Measurements from ENCODE around the gene LRRC4C.

DNA sequence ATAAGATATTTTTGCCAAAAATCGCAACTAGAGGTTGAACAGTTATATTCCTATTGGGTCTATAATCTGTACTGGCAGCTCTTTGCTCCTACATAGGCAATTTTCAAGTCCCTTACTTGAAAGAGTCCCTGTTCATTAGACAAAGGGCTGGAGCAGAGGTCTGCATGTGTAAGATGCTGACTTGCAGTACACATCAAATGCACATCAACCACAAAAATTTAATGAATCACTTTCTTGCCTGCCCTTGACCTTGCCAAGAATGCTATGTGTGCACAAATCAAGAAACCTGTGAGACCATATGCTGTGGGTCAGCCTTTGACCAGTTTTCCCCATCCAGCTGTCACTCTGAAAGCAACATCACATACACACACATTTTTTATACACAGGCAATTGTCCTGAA, 661.5 kb downstream of the LRRC4C start:
- no peak for TF ChIP-seq MYC (IDR thresholded peaks at IDR 0.05; ENCODE audit: low read depth, low read length)
- TF ChIP-seq, protein P1, sequence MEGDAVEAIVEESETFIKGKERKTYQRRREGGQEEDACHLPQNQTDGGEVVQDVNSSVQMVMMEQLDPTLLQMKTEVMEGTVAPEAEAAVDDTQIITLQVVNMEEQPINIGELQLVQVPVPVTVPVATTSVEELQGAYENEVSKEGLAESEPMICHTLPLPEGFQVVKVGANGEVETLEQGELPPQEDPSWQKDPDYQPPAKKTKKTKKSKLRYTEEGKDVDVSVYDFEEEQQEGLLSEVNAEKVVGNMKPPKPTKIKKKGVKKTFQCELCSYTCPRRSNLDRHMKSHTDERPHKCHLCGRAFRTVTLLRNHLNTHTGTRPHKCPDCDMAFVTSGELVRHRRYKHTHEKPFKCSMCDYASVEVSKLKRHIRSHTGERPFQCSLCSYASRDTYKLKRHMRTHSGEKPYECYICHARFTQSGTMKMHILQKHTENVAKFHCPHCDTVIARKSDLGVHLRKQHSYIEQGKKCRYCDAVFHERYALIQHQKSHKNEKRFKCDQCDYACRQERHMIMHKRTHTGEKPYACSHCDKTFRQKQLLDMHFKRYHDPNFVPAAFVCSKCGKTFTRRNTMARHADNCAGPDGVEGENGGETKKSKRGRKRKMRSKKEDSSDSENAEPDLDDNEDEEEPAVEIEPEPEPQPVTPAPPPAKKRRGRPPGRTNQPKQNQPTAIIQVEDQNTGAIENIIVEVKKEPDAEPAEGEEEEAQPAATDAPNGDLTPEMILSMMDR (IDR thresholded peaks at IDR 0.05; ENCODE audit: extremely low read depth in 1 of 2, insufficient read depth in 1 of 2, low read depth in 1 of 2, low read length in 2 of 2) = no peak
- TF ChIP-seq, protein P2, sequence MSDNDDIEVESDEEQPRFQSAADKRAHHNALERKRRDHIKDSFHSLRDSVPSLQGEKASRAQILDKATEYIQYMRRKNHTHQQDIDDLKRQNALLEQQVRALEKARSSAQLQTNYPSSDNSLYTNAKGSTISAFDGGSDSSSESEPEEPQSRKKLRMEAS (IDR thresholded peaks at IDR 0.05; ENCODE audit: insufficient read depth, insufficient read length) = no peak
- no peak for TF ChIP-seq POLR2AphosphoS5 (IDR thresholded peaks at IDR 0.05; ENCODE audit: insufficient read depth, low read depth, low read length)
- no peak for TF ChIP-seq EZH2 (IDR thresholded peaks at IDR 0.05; ENCODE audit: borderline replicate concordance, low read depth, low read length, severe bottlenecking)
- no peak for TF ChIP-seq GATA2 (IDR thresholded peaks at IDR 0.05; ENCODE audit: insufficient read depth, insufficient read length, low read depth, low read length)
- TF ChIP-seq FOS (IDR thresholded peaks at IDR 0.05; ENCODE audit: borderline replicate concordance, insufficient read depth, low read length) = no peak

All from endothelial cell of umbilical vein (primary cell).